Neuronal stem cell (in vitro differentiated cells): ENCODE results near the gene MTA1.
A peak's percentile ranks its signal among the peaks of the same experiment; 100 is the strongest.

Experiments
- DNase-seq: peaks from one replicate; pipeline ENCODE4 v3.0.0-alpha.2; 2013; ENCODE audit warnings: low spot score
- H2AFZ ChIP-seq: one replicate; pipeline ENCODE4 v1.6.1; 2013; ENCODE audit warnings: mild to moderate bottlenecking, low read length, inconsistent platforms
- H2AK5ac ChIP-seq: 2 replicates; pipeline ENCODE4 v1.6.1; 2013; ENCODE audit warnings: low read depth, mild to moderate bottlenecking, inconsistent platforms, low read length, moderate library complexity, mixed read lengths
- H2BK120ac ChIP-seq: 2 replicates; pipeline ENCODE4 v1.6.1; 2013; ENCODE audit warnings: low read depth, mild to moderate bottlenecking, inconsistent platforms, low read length, moderate library complexity, mixed read lengths
- H2BK12ac ChIP-seq: one replicate; pipeline ENCODE4 v1.6.1; 2013; ENCODE audit warnings: low read length, inconsistent platforms
- H2BK15ac ChIP-seq: 2 replicates; pipeline ENCODE4 v1.6.1; 2013; ENCODE audit warnings: mild to moderate bottlenecking, low read length, inconsistent platforms, mixed read lengths
- H2BK5ac ChIP-seq: one replicate; pipeline ENCODE4 v1.6.1; 2013; ENCODE audit warnings: inconsistent platforms, mild to moderate bottlenecking, low read length, moderate library complexity
- H3K14ac ChIP-seq: one replicate; pipeline ENCODE4 v1.6.1; 2013; ENCODE audit warnings: low read length, inconsistent platforms
- H3K18ac ChIP-seq: 2 replicates; pipeline ENCODE4 v1.6.1; 2013; ENCODE audit warnings: low read length, inconsistent platforms
- H3K23ac ChIP-seq: 2 replicates; pipeline ENCODE4 v1.6.1; 2013; ENCODE audit warnings: low read depth, mild to moderate bottlenecking, mixed read lengths, low read length, inconsistent platforms; ENCODE audit not compliant: poor library complexity
- H3K27ac ChIP-seq: replicated peaks from 3 replicates; pipeline ENCODE4 v1.5.1; 2013; ENCODE audit warnings: low read length, inconsistent platforms
- H3K27me3 ChIP-seq, 3 experiments: 2 replicates each; pipeline ENCODE4 v1.6.1; 2013; ENCODE audit warnings: low read length in 3 of 3, mild to moderate bottlenecking in 2 of 3, inconsistent platforms in 1 of 3, low read depth in 1 of 3, mixed read lengths in 1 of 3, moderate library complexity in 1 of 3; ENCODE audit not compliant: control insufficient read depth in 3 of 3, insufficient read depth in 3 of 3
- H3K36me3 ChIP-seq, 2 donors: replicated peaks in 1 of 2; 2 replicates each; pipeline ENCODE4 v1.6.1; 2013; ENCODE audit warnings: low read length in 2 of 2; ENCODE audit not compliant: control insufficient read depth in 2 of 2, insufficient read depth in 2 of 2
- H3K4ac ChIP-seq: 2 replicates; pipeline ENCODE4 v1.6.1; 2013; ENCODE audit warnings: inconsistent platforms, mild to moderate bottlenecking, low read length, moderate library complexity
- H3K4me1 ChIP-seq, 2 donors: 1 replicate in 1 of 2; 2 replicates in 1 of 2; pipeline ENCODE4 v1.6.1; 2013; ENCODE audit warnings: low read length in 2 of 2, low read depth in 1 of 2; ENCODE audit not compliant: control insufficient read depth in 2 of 2, insufficient read depth in 1 of 2
- H3K4me2 ChIP-seq: one replicate; pipeline ENCODE4 v1.6.1; 2013; ENCODE audit warnings: mild to moderate bottlenecking, low read length, inconsistent platforms; ENCODE audit not compliant: insufficient read depth, poor library complexity, severe bottlenecking
- H3K4me3 ChIP-seq, 2 donors: 2 replicates each; pipeline ENCODE4 v1.5.1; 2013; ENCODE audit warnings: low read length in 2 of 2, mild to moderate bottlenecking in 2 of 2, inconsistent platforms in 1 of 2, moderate library complexity in 1 of 2
- H3K79me1 ChIP-seq: one replicate; pipeline ENCODE4 v1.6.1; 2013; ENCODE audit warnings: low read depth, mild to moderate bottlenecking, inconsistent platforms, low read length, moderate library complexity
- H3K9ac ChIP-seq: one replicate; pipeline ENCODE4 v1.6.1; 2013; ENCODE audit warnings: mild to moderate bottlenecking, low read depth, low read length, inconsistent platforms; ENCODE audit not compliant: poor library complexity
- H3K9me3 ChIP-seq, 2 donors: replicated peaks in 1 of 2; 2 replicates each; pipeline versions ENCODE3 to v1.6.1; 2013; ENCODE audit warnings: low read length in 2 of 2, mild to moderate bottlenecking in 2 of 2, inconsistent platforms in 1 of 2, low read depth in 1 of 2, mixed read lengths in 1 of 2, moderate library complexity in 1 of 2; ENCODE audit not compliant: control insufficient read depth in 2 of 2, insufficient read depth in 1 of 2
- H4K8ac ChIP-seq: one replicate; pipeline ENCODE4 v1.6.1; 2013; ENCODE audit warnings: low read depth, mild to moderate bottlenecking, inconsistent platforms, low read length, moderate library complexity
- H4K91ac ChIP-seq: one replicate; pipeline ENCODE4 v1.6.1; 2013; ENCODE audit warnings: low read length, low read depth, mild to moderate bottlenecking, inconsistent platforms; ENCODE audit not compliant: poor library complexity
- WGBS, 2 donors: extraction: QIAGEN DNeasy Blood & Tissue Kit; methylation state at CpG; one replicate each; pipeline ENCODE4 v1.1.7; 2013; ENCODE audit warnings: missing lambda C conversion rate in 2 of 2, mixed read lengths in 1 of 2; ENCODE audit not compliant: insufficient read length in 2 of 2, insufficient replicate concordance in 1 of 2; ENCODE audit errors: extremely low coverage in 2 of 2; 5-methylcytosine and 5-hydroxymethylcytosine counted together

The MTA1 gene

GRCh38 chr14:105394714-105395537 lies 24.7 kb upstream of the MTA1 start:
- Histone ChIP-seq H2BK15ac (no peak overlapping the region), H3K4ac (no peak overlapping the region), H3K27ac (no peak overlapping the region), H2AK5ac (no peak overlapping the region), H4K91ac (no peak overlapping the region), H2BK5ac (no peak overlapping the region), H3K18ac (no peak overlapping the region), H3K79me1 (peaks cover 10% of the 10 kb centered on the region), H2BK120ac (no peak overlapping the region), H3K14ac (no peak overlapping the region), H3K4me3 (no peak overlapping the region), H3K9ac (no peak overlapping the region), H3K9me3 (peaks cover 7 to 16% of the 10 kb centered on the region in 2 donors), H3K4me1 (peaks cover 4 to 7% of the 10 kb centered on the region in 2 donors), H2BK12ac (no peak overlapping the region), H4K8ac (no peak overlapping the region), H3K23ac (no peak overlapping the region), H3K36me3 (peaks cover 8 to 28% of the 10 kb centered on the region in 2 donors), H2AFZ (no peak overlapping the region), H3K27me3 (no peaks in the 10 kb centered on the region), H3K4me2 (no peak overlapping the region)
- no CpG with 5 or more reads among the region's 25 CpGs for WGBS, 2 donors
- DNase-seq: no peak

- Histone ChIP-seq H3K4me3 (no peak overlapping the region), H3K36me3 (peaks cover 14 to 33% of the 10 kb centered on the region in 2 donors), H3K23ac (peak overlapping the region; percentile 91), H2BK5ac (no peak overlapping the region), H3K9ac (no peak overlapping the region), H2BK12ac (no peak overlapping the region), H4K91ac (no peak overlapping the region), H3K18ac (no peak overlapping the region), H3K4me2 (no peak overlapping the region), H3K27me3 (no peaks in the 10 kb centered on the region), H2BK120ac (no peak overlapping the region), H3K9me3 (peaks cover 13 to 21% of the 10 kb centered on the region in 2 donors), H2AFZ (no peak overlapping the region), H3K79me1 (peaks cover 12% of the 10 kb centered on the region), H3K27ac (no peak overlapping the region), H2AK5ac (peak overlapping the region; percentile 52), H3K14ac (peak overlapping the region; percentile 71), H2BK15ac (no peak overlapping the region), H3K4ac (no peak overlapping the region), H4K8ac (no peak overlapping the region), H3K4me1 (peaks cover 4 to 7% of the 10 kb centered on the region in 2 donors)
- WGBS, 2 donors: no CpG with 5 or more reads among the region's 8 CpGs
- no peak for DNase-seq
These were observed 24.1 kb upstream of the MTA1 start for GRCh38 chr14:105395538-105395854.

GRCh38 chr14:105397350-105397931 lies 22.2 kb upstream of the MTA1 start:
- peaks cover 4 to 7% of the 10 kb centered on the region in 2 donors for H3K4me1 ChIP-seq
- H3K27me3 ChIP-seq: no peaks in the 10 kb centered on the region
- H3K4ac ChIP-seq: peak overlapping the region; percentile 59
- WGBS, 2 donors: no CpG with 5 or more reads among the region's 13 CpGs
- H3K14ac ChIP-seq: no peak overlapping the region
- no peak overlapping the region for H3K4me2 ChIP-seq
- H3K79me1 ChIP-seq: peaks cover 13% of the 10 kb centered on the region
- no peak overlapping the region for H3K9ac ChIP-seq
- peak overlapping the region; percentile 76 for H3K18ac ChIP-seq
- H3K9me3 ChIP-seq: peaks cover 27 to 29% of the 10 kb centered on the region in 2 donors
- H3K27ac ChIP-seq: no peak overlapping the region
- no peak overlapping the region for H2BK12ac ChIP-seq
- peak overlapping the region; percentile 23 for H2AK5ac ChIP-seq
- peak overlapping the region; percentile 8 for H2BK15ac ChIP-seq
- peak overlapping the region; percentile 52 to 79 for H3K4me3 ChIP-seq
- no peak overlapping the region for H4K91ac ChIP-seq
- H3K36me3 ChIP-seq: peaks cover 19 to 37% of the 10 kb centered on the region in 2 donors
- no peak overlapping the region for H3K23ac ChIP-seq
- no peak overlapping the region for H2BK120ac ChIP-seq
- H2BK5ac ChIP-seq: no peak overlapping the region
- peak overlapping the region; percentile 97 for H2AFZ ChIP-seq
- DNase-seq: no peak
- H4K8ac ChIP-seq: peak overlapping the region; percentile 96

GRCh38 chr14:105398044-105398725 lies 21.4 kb upstream of the MTA1 start, which contains the start of gene TEX22:
Gene TEX22 (plus strand): TSS chr14:105398538. CDS start chr14:105399341, 803 bp downstream.
- WGBS, 2 donors: no CpG with 5 or more reads among the region's 77 CpGs
- H2BK120ac ChIP-seq: peak within 1 kb of the TSS; percentile 17
- H2BK15ac ChIP-seq: peak within 1 kb of the TSS; percentile 92
- H4K91ac ChIP-seq: peak within 1 kb of the TSS; percentile 85
- DNase-seq: peak; percentile 39
- H3K9me3 ChIP-seq: peaks cover 30 to 33% of the 10 kb centered on the region in 2 donors
- H2AFZ ChIP-seq: peak within 1 kb of the TSS; percentile 97
- H3K79me1 ChIP-seq: peaks cover 9% of the 10 kb centered on the region
- peak within 1 kb of the TSS; percentile 98 for H3K4ac ChIP-seq
- peak within 1 kb of the TSS; percentile 81 for H3K9ac ChIP-seq
- peaks cover 4 to 7% of the 10 kb centered on the region in 2 donors for H3K4me1 ChIP-seq
- peak within 1 kb of the TSS; percentile 98 for H3K18ac ChIP-seq
- H3K23ac ChIP-seq: peak within 1 kb of the TSS; percentile 55
- peaks cover 18 to 32% of the 10 kb centered on the region in 2 donors for H3K36me3 ChIP-seq
- H3K14ac ChIP-seq: peak within 1 kb of the TSS; percentile 75
- peak within 1 kb of the TSS; percentile 95 for H2BK5ac ChIP-seq
- no peaks in the 10 kb centered on the region for H3K27me3 ChIP-seq
- peak within 1 kb of the TSS; percentile 100 for H2AK5ac ChIP-seq
- H4K8ac ChIP-seq: peak within 1 kb of the TSS; percentile 98
- no peak within 1 kb of the TSS for H3K27ac ChIP-seq
- peak within 1 kb of the TSS; percentile 84 for H2BK12ac ChIP-seq
- peak within 1 kb of the TSS; percentile 94 for H3K4me2 ChIP-seq
- H3K4me3 ChIP-seq: peak within 1 kb of the TSS; percentile 79 to 84
